HepG2 (cell line): ENCODE measurements around the gene NUDT21. TPM values are rescaled to one million over a fixed set of nuclear protein-coding genes. Genes with fewer than 3 reads are reported as not detected.

ENCODE experiments used
- AKAP8 ChIP-seq: sonication (generic); formaldehyde crosslinking; IDR thresholded peaks from 2 replicates; pipeline ENCODE4 v1.5.1; 2020; ENCODE audit warnings: mild to moderate bottlenecking, missing genetic modification reagents
- BATF2 ChIP-seq: sonication (generic); formaldehyde crosslinking; IDR thresholded peaks from 2 replicates; pipeline ENCODE4 v1.8.0; 2022; ENCODE audit warnings: mild to moderate bottlenecking, missing genetic modification reagents, moderate library complexity
- BCL3 ChIP-seq: sonication (generic); formaldehyde crosslinking; IDR thresholded peaks from 2 replicates; pipeline ENCODE4 v1.5.1; 2020; ENCODE audit warnings: mild to moderate bottlenecking, missing genetic modification reagents, moderate library complexity
- BRCA1 ChIP-seq: sonication (generic); formaldehyde crosslinking; IDR thresholded peaks from 2 replicates; pipeline ENCODE4 v1.4.0; 2020; ENCODE audit warnings: missing genetic modification reagents
- HMGXB4 ChIP-seq, 2 experiments: sonication (generic) in 1 of 2; formaldehyde crosslinking in 1 of 2; IDR thresholded peaks; 2 replicates each; pipeline versions ENCODE4 v1.4.0 to v1.6.1; 2018 to 2020; ENCODE audit warnings: missing genetic modification reagents in 2 of 2, borderline replicate concordance in 1 of 2, low read depth in 1 of 2, mild to moderate bottlenecking in 1 of 2, missing biosample characterization in 1 of 2
- NBN ChIP-seq: fragments of 450-650 bp; conservative IDR thresholded peaks from 2 replicates; pipeline ENCODE4 v1.6.1; 2017
- NCOA5 ChIP-seq: sonication (generic); formaldehyde crosslinking; IDR thresholded peaks from 2 replicates; pipeline ENCODE4 v1.4.0; 2020; ENCODE audit warnings: missing genetic modification reagents
- NONO ChIP-seq, 2 experiments: fragments of 450-650 bp in 1 of 2; sonication (generic) in 1 of 2; formaldehyde crosslinking in 1 of 2; IDR thresholded peaks in 1 of 2; conservative IDR thresholded peaks in 1 of 2; 2 replicates each; pipeline versions ENCODE4 v1.6.1 to v1.8.0; 2017 to 2022; ENCODE audit warnings: mild to moderate bottlenecking in 1 of 2, missing genetic modification reagents in 1 of 2, moderate library complexity in 1 of 2
- SALL2 ChIP-seq: sonication (generic); formaldehyde crosslinking; IDR thresholded peaks from 2 replicates; pipeline ENCODE4 v1.8.1; 2023; ENCODE audit warnings: mild to moderate bottlenecking, missing genetic modification reagents, inconsistent platforms
- THRA ChIP-seq: sonication (generic); formaldehyde crosslinking; IDR thresholded peaks from 2 replicates; pipeline ENCODE4 v1.4.0; 2020; ENCODE audit warnings: missing genetic modification reagents, borderline replicate concordance
- ZFP1 ChIP-seq: IDR thresholded peaks from 2 replicates; pipeline ENCODE4 v1.6.1; 2016
- ZKSCAN5 ChIP-seq: sonication (generic); formaldehyde crosslinking; IDR thresholded peaks from 2 replicates; pipeline ENCODE4 v1.5.1; 2020; ENCODE audit warnings: mild to moderate bottlenecking, missing genetic modification reagents
- ZNF121 ChIP-seq: sonication (generic); formaldehyde crosslinking; IDR thresholded peaks from 2 replicates; pipeline ENCODE4 v1.5.0; 2020; ENCODE audit warnings: mild to moderate bottlenecking, missing genetic modification reagents
- ZNF720 ChIP-seq: sonication (generic); formaldehyde crosslinking; IDR thresholded peaks from 2 replicates; pipeline ENCODE4 v1.4.0; 2020; ENCODE audit warnings: missing genetic modification reagents
- ZNF737 ChIP-seq: sonication (generic); formaldehyde crosslinking; IDR thresholded peaks from 2 replicates; pipeline ENCODE4 v1.5.0; 2020; ENCODE audit warnings: missing genetic modification reagents, mild to moderate bottlenecking, borderline replicate concordance
- ZNF746 ChIP-seq: sonication (generic); formaldehyde crosslinking; IDR thresholded peaks from 2 replicates; pipeline ENCODE4 v1.8.0; 2022; ENCODE audit warnings: mild to moderate bottlenecking, missing genetic modification reagents
- ZNF879 ChIP-seq: sonication (generic); formaldehyde crosslinking; IDR thresholded peaks from 2 replicates; pipeline ENCODE4 v1.8.1; 2023; ENCODE audit warnings: missing genetic modification reagents
- ZSCAN22 ChIP-seq: sonication (generic); formaldehyde crosslinking; IDR thresholded peaks from 2 replicates; pipeline ENCODE4 v1.4.0; 2020; ENCODE audit warnings: mild to moderate bottlenecking, missing genetic modification reagents
- polyA plus RNA-seq, 8 experiments: library from polyadenylated mRNA; depleted of rRNA in 3 of 8; stranded (reverse) in 7 of 8; unstranded in 1 of 8; fragments of >200 nt; fragmentation: Illumina TruSeq in 4 of 8; extraction: Trizol in 4 of 8; gene quantifications; 2 replicates each; pipeline versions ENCODE4 v1.2.1 to v1.2.3, GENCODE V29; 2011 to 2016; ENCODE audit warnings: low read depth in 4 of 8, missing spikeins in 1 of 8, mixed read lengths in 1 of 8; ENCODE audit not compliant: insufficient read depth in 1 of 8
- total RNA-seq, 5 experiments: library from RNA; depleted of rRNA; stranded (reverse); fragments of >200 nt; fragmentation: Illumina TruSeq; extraction: Trizol; gene quantifications; 2 replicates each; pipeline ENCODE4 v1.2.3, GENCODE V29; 2016; ENCODE audit warnings: low read depth in 1 of 5
- TF ChIP-seq, protein P1 (sequence below): sonication (generic); formaldehyde crosslinking; IDR thresholded peaks from 2 replicates; pipeline ENCODE4 v1.5.0; 2020; ENCODE audit warnings: mild to moderate bottlenecking, missing genetic modification reagents, borderline replicate concordance
- TF ChIP-seq, protein P2 (sequence below): sonication (generic); formaldehyde crosslinking; IDR thresholded peaks from 2 replicates; pipeline ENCODE4 v1.4.0; 2020; ENCODE audit warnings: missing genetic modification reagents, low read depth, mild to moderate bottlenecking, borderline replicate concordance

The NUDT21 gene
- total and polyA plus RNA-seq, 2 of the 13 experiments (the other 11 are each of a cell fraction or from before 2014, with no cell fraction given), result 177 to 210 TPM

DNA sequence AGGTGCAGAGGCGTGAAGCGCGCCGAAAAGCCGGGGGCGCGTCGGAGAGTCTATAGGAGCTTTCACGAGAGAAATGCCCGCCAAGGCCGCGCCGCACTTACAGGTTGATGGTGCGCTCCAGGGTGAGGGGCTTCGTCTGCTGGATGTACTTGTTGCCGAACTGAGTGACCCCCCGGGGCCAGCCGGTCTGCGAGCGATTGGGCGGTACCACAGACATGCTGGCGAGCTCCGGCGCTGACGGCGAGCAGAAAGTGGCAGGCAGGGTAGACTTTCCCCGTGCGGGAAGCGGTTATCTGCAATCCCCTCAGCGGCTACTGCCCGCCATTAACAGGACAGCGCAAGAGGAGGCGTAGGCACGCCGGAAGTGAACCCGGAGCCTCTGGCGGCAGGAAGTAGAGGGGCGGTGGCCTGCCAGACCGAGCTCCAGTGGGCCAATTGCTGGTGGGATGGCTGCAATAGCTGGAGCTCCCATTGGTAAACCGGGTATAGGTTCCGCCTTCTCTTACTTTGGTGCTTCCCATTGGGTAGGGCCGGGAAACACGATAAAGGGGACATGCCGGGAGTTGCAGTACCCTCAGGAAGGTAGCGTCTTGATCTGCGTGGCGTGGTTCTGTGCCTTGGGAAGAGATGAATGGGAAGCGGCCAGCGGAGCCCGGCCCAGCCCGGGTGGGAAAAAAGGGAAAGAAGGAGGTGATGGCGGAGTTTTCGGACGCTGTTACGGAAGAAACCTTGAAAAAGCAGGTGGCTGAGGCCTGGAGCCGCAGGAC lies at the start of gene NUDT21, which contains the start of gene OGFOD1 (continued):
- TF ChIP-seq NONO (IDR thresholded peaks at IDR 0.05) (no peak), NONO (CRISPR knock-in tag; conservative IDR thresholded peaks at IDR 0.05) (peak; percentile 82), ZNF746 (CRISPR knock-in tag) (peak; percentile 73; the same call in 1 of the 2 replicates), AKAP8 (CRISPR knock-in tag) (peak; percentile 39; the same call in 1 of the 2 replicates), THRA (CRISPR knock-in tag) (0 out of 2 replicates have a peak, but pooled peaks have one; percentile 10), ZNF720 (CRISPR knock-in tag) (no peak), ZFP1 (CRISPR knock-in tag) (0 out of 2 replicates have a peak, but pooled peaks have one; percentile 8), BCL3 (CRISPR knock-in tag) (0 out of 2 replicates have a peak, but pooled peaks have one; percentile 57), BATF2 (CRISPR knock-in tag) (0 out of 2 replicates have a peak, but pooled peaks have one; percentile 54), HMGXB4 (CRISPR knock-in tag; IDR thresholded peaks at IDR 0.05; ENCODE audit: borderline replicate concordance in 1 of 2, low read depth in 1 of 2) (peak in 1 of 2 experiments; percentile 69; a peak in 2 of 4 replicates), SALL2 (peak; percentile 84; the same call in 1 of the 2 replicates), ZNF121 (CRISPR knock-in tag) (no peak), ZNF879 (CRISPR knock-in tag) (no peak), ZNF737 (CRISPR knock-in tag) (0 out of 2 replicates have a peak, but pooled peaks have one; percentile 75), ZKSCAN5 (no peak), NBN (no peak), ZSCAN22 (CRISPR knock-in tag) (no peak), BRCA1 (peak; percentile 73; the same call in 1 of the 2 replicates), NCOA5 (CRISPR knock-in tag) (no peak)
- TF ChIP-seq, protein P1, sequence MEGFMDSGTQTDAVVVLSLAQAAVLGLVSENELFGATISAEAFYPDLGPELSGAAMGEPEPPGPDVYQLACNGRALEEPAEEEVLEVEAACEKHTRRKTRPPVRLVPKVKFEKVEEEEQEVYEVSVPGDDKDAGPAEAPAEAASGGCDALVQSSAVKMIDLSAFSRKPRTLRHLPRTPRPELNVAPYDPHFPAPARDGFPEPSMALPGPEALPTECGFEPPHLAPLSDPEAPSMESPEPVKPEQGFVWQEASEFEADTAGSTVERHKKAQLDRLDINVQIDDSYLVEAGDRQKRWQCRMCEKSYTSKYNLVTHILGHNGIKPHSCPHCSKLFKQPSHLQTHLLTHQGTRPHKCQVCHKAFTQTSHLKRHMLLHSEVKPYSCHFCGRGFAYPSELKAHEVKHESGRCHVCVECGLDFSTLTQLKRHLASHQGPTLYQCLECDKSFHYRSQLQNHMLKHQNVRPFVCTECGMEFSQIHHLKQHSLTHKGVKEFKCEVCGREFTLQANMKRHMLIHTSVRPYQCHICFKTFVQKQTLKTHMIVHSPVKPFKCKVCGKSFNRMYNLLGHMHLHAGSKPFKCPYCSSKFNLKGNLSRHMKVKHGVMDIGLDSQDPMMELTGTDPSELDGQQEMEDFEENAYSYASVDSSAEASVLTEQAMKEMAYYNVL (CRISPR knock-in tag), result peak; percentile 34; the same call in 1 of the 2 replicates
- TF ChIP-seq, protein P2, sequence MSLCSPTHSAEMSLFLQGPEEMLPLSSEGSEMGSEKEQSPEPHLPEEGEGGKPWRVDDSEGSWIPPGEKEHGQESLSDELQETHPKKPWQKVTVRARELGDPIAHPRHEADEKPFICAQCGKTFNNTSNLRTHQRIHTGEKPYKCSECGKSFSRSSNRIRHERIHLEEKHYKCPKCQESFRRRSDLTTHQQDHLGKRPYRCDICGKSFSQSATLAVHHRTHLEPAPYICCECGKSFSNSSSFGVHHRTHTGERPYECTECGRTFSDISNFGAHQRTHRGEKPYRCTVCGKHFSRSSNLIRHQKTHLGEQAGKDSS (CRISPR knock-in tag), result peak; percentile 16
